SJCRH30 (cell line): ENCODE results near the gene LARP6. TPM values are rescaled to one million over a fixed set of nuclear protein-coding genes. Genes with fewer than 3 reads are reported as not detected.
A peak's percentile ranks its signal among the peaks of the same experiment; 100 is the strongest.
"Not testable (repeated sequence)": the region's sequence is repeated elsewhere in the genome, so short reads cannot be mapped to it uniquely, and the experiment has no call there.

Experiments used
- DNase-seq, 2 experiments: peaks; one replicate each; pipeline ENCODE4 v3.0.0-alpha.2; 2015 to 2020
- H3K27ac ChIP-seq: fragments of 250-450 bp; sonication (Bioruptor Pico); 2 replicates; pipeline ENCODE4 v1.5.1; 2020; ENCODE audit warnings: mild to moderate bottlenecking, moderate library complexity
- H3K27me3 ChIP-seq: fragments of 250-450 bp; sonication (Bioruptor Pico); 2 replicates; pipeline ENCODE4 v1.5.1; 2020; ENCODE audit warnings: mild to moderate bottlenecking, moderate library complexity
- H3K36me3 ChIP-seq: fragments of 250-450 bp; sonication (Bioruptor Pico); 2 replicates; pipeline ENCODE4 v1.5.1; 2020; ENCODE audit warnings: mild to moderate bottlenecking, moderate library complexity
- H3K4me1 ChIP-seq: fragments of 250-450 bp; sonication (Bioruptor Pico); 2 replicates; pipeline ENCODE4 v1.5.1; 2020; ENCODE audit warnings: mild to moderate bottlenecking, moderate library complexity
- H3K4me3 ChIP-seq: fragments of 250-450 bp; sonication (Bioruptor Pico); 2 replicates; pipeline ENCODE4 v1.5.1; 2020; ENCODE audit warnings: mild to moderate bottlenecking, moderate library complexity
- H3K9me3 ChIP-seq: fragments of 250-450 bp; sonication (Bioruptor Pico); replicated peaks from 2 replicates; pipeline ENCODE4 v1.5.1; 2020; ENCODE audit warnings: mild to moderate bottlenecking, moderate library complexity
- total RNA-seq: library from RNA; depleted of rRNA; stranded (reverse); fragments of >200 nt; shearing (Covaris generic); gene quantifications from 2 replicates; pipeline ENCODE4 v1.2.3, GENCODE V29; 2014

LARP6 gene
- total RNA-seq, 1 experiment from 2014 or later, result 54.8 TPM

DNA sequence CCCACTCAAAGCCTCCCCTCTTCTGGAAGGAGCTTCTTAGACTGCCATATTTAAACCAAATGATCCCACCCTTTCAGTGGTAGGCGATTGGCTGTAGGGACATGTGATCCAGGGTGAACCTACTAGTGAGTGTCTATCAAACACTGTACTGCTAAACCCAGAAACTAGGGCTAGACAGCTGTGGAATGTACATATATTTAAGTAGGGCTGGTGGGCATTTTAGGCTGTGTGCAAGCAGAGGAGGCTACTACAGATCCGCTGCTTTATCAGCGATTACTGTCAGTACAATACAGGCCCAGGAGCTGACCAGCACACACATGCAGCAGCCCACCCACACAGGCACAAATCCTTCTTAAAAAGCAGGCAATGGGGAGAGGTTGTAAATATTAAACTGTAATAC, 15.4 kb upstream of the LARP6 start:
- no peaks in the 10 kb centered on the region for H3K27me3 ChIP-seq
- H3K27ac ChIP-seq, result no peak overlapping the region; the same call in 1 of the 2 replicates
- peaks cover 25% of the 10 kb centered on the region for H3K4me1 ChIP-seq
- H3K9me3 ChIP-seq, result no peaks in the 10 kb centered on the region
- no peak overlapping the region for H3K4me3 ChIP-seq
- DNase-seq, result peak; percentile 73 to 81
- H3K36me3 ChIP-seq, result no peaks in the 10 kb centered on the region

DNA sequence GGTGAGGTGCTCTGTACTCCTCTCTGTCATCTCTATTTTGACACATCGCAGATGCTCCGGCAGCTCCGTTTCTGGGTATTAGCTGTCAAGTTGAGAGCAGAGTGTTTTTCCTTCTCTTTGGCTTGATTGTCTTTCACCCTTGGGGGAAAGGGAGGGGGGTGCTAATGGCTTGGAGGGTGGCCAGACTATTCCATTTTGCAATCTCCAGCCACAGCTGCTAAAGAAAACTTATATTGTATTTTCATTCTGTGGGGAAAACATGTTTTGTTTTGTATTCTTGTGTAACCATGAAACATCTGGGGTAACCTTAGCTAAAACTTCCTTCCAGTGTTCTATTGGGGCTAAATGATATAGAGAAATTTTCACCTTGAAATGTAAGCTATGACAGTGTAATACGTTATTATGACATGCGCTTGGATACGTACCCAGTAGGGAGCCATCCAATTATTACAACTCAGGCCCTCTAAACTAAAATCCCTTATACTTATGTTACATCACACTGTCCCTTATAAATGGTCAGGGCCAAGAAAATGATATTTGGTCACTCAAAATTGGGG, 14.0 kb upstream of the LARP6 start:
- H3K27me3 ChIP-seq, result no peaks in the 10 kb centered on the region
- no peaks in the 10 kb centered on the region; the same call in 1 of the 2 replicates for H3K9me3 ChIP-seq
- peak in 1 of 2 experiments; percentile 50 for DNase-seq
- peaks cover 36% of the 10 kb centered on the region for H3K4me1 ChIP-seq
- no peaks in the 10 kb centered on the region for H3K36me3 ChIP-seq
- H3K4me3 ChIP-seq, result no peak overlapping the region
- no peak overlapping the region for H3K27ac ChIP-seq

DNA sequence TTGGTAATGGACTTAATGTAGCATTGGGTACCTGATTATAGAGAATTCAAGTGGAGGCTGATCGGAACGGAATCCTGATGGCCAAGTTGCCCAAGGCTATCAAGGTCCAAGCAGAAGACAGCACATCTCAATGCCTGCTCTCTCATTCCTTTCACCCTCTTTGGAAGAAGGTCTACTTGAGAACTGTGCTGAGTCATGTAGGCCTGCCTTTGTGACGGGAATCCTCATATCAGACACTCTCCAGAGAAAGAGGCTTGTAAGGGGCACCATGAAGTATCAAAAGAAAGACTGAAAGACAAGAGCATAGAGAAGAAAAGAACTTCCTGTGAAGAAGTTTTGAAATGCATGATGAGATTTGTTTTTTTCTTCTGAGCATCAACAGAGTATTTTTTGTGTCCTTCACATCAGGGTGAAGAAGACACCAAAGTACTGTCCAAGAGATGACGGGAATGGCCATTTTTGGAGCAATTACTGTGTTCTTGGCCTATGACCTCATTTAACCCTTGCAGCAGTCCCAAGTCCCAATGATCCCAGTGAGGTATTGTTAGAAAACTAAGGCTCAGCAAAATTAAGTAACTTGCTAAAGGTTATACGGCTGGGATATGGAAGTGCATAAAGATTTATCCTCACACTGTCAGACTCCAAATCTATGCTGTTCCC, 13.2 kb upstream of the LARP6 start:
- Histone ChIP-seq H3K9me3 (no peaks in the 10 kb centered on the region; the same call in 1 of the 2 replicates), H3K36me3 (no peaks in the 10 kb centered on the region), H3K4me3 (no peak overlapping the region), H3K4me1 (peaks cover 40% of the 10 kb centered on the region), H3K27ac (no peak overlapping the region), H3K27me3 (no peaks in the 10 kb centered on the region)
- no peak for DNase-seq

DNA sequence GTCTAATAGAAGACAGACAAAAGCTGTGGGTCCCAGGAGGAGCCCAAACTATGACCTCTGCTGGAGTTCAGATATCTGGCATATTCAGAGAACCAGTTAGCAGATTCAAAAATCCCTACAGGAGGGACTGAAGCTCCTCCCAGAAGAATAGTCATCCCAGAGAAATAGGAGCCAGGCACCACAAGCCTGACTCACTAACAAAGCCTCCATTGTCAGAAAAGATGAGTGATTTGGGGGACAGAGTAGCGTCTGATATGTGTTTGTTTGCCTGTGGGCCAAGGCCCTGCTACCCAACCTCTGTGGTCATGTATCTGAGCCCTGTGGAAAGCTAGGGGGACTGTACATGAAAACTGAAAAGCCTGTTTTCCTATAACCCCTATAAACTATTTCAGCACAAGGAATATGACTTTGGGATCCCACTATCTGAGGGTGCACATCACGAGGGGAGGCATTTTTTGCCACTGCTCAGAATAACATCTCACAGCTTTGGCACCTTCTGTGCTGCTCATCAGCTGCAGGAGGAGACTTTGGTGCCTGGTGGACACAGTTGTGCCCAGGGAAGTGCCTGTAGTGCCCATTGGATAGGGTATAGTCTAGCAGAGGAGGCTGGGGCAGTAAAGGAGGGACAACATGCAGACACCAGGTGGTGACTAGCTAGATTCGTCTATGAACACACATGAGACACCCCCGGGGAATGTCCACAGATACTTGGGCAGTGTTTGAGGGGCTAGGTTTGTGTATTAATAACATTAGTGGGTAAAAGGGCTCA, 9.7 kb upstream of the LARP6 start:
- H3K36me3 ChIP-seq, result no peaks in the 10 kb centered on the region
- H3K4me1 ChIP-seq, result peaks cover 27% of the 10 kb centered on the region
- H3K9me3 ChIP-seq, result no peaks in the 10 kb centered on the region; the same call in 1 of the 2 replicates
- H3K27me3 ChIP-seq, result no peaks in the 10 kb centered on the region
- peak; percentile 74 to 92 for DNase-seq
- peak overlapping the region; percentile 62 for H3K27ac ChIP-seq
- no peak overlapping the region for H3K4me3 ChIP-seq

DNA sequence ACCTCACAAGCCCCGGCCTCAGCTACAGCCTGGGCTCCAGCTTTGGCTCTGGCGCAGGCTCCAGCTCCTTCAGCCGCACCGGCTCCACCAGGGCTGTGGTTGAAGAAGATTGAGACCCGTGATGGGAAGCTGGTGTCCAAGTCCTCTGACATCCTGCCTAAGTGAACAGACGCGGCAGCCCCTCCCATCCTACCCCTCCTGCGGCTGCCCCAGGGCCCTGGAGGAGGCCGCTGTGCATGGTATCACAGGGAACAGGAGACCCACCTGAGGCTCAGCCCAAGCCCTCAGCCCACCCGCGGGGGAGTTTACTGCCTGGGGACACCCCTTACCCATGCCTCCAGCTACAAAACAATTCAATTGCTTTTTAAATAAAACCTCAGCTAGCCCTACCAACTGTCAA, 6.0 kb upstream of the LARP6 start:
- no peak overlapping the region for H3K27ac ChIP-seq
- no peak for DNase-seq
- H3K9me3 ChIP-seq, result no peaks in the 10 kb centered on the region; the same call in 1 of the 2 replicates
- peaks cover 28% of the 10 kb centered on the region for H3K4me1 ChIP-seq
- H3K27me3 ChIP-seq, result no peaks in the 10 kb centered on the region
- no peak overlapping the region for H3K4me3 ChIP-seq
- no peaks in the 10 kb centered on the region for H3K36me3 ChIP-seq

DNA sequence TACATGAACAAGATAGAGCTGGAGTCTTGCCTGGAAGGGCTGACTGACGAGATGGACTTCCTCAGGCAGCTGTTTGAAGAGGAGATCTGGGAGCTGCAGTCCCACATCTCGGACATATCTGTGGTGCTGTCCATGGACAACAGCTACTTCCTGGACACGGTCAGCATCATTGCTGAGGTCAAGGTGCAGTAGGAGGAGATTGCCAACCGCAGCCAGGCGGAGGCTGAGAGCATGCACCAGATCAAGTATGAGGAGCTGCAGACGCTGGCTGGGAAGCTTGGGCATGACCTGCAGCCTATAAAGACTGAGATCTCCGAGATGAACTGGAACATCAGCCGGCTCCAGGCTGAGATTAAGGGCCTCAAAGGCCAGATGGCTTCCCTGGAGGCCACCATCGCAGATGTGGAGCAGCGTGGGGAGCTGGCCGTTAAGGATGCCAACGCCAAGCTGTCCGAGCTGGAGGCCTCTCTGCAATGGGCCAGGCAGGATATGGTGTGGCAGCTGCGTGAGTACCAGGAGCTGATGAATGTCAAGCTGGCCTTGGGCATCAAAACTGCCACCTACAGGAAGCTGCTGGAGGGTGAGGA, 5.5 kb upstream of the LARP6 start:
- Histone ChIP-seq H3K9me3 (no peaks in the 10 kb centered on the region; the same call in 1 of the 2 replicates), H3K4me3 (no peak overlapping the region), H3K36me3 (no peaks in the 10 kb centered on the region), H3K27ac (no peak overlapping the region), H3K27me3 (no peaks in the 10 kb centered on the region), H3K4me1 (peaks cover 28% of the 10 kb centered on the region)
- no peak for DNase-seq

DNA sequence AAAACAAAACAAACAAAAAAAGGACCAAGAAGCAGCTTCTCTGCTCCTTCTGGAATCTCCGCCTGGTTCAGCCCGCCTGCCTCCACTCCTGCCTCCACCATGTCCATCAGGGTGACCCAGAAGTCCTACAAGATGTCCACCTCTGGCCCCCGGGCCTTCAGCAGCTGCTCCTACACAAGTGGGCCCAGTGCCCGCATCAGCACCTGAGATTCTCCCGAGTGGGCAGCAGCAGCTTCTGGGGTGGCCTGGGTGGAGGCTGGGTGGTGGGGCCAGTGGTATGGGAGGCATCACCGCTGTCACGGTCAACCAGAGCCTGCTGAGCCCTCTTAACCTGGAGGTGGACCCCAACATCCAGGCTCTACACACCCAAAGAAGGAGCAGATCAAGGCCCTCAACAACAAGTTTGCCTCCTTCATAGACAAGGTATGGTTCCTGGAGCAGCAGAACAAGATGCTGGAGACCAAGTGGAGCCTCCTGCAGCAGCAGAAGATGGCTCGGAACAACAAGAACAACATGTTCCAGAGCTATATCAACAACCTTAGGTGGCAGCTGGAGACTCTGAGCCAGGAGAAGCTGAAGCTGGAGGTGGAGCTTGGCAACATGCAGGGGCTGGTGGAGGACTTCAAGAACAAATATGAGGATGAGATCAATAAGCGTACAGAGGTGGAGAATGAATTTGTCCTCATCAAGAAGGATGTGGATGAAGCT, 4.8 kb upstream of the LARP6 start:
- not testable (repeated sequence) for H3K9me3 ChIP-seq, DNase-seq, H3K27me3 ChIP-seq, H3K4me3 ChIP-seq, H3K27ac ChIP-seq, H3K36me3 ChIP-seq
- peaks cover 23% of the 10 kb centered on the region for H3K4me1 ChIP-seq

DNA sequence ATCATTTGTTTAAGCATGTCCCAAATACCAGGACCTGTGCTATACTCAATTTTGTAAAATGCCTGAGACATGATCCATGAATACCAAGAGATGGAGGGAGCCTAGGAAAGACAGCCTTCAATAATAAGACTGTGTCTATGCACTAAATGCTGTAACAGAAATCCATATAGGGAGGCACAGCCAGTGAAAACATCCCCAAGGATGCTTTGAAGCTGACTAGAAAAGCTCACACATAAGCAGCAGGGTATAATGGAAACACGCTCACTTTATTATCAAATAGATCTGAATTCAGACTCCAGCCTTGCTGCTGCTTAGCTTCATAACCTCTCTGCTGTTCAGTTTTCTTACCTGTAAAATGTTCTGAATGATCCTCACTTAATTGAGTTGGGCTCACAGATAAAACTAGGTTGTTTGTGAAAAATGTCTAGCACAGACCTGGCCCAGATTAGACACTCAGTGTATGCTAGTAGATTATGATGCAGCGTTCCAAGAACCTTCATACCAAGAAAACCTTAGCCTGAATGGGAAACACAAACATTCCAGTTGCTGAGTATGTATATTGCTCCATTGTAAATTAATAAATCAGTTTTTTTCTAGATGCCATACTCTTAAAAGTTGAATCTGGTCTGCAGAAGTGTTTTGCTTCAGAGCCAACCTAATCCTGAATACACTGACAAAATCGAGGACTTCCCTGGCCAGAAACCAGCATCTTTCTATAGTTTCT, 3.8 kb upstream of the LARP6 start:
- H3K36me3 ChIP-seq, result no peaks in the 10 kb centered on the region

DNA sequence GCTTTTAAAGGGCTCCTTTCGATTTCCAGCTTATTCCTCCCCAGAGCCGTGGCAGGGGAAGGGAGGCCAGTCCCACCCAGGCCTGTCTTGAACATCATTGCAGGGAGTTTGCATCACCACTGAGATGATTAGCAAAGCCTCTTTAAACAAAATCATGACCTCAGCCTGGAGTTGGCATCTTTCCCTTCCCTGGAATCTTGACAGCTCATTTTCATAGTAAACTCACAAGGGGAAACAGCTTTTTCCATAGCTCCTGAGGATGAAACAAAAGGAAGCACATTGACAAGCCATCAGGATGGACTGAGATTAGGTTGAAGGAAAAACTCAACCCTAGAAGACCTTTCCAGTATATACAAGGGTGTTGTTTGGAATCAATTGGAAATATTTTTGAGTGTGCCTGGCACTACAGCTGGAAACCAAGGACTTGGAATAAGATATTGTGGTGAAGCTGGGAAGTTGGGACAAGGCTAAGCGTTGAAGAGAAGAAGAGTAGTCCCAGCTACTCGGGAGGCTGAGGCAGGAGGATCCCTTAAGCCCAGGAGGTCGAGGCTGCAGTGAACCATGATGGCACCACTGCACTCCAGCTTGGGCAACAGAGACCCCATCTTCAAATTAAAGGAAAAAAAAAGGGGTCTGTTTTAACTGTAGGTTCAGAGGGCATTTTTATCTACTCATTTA, 3.1 kb upstream of the LARP6 start:
- DNase-seq, result peak; percentile 54 to 62
- H3K9me3 ChIP-seq, result no peaks in the 10 kb centered on the region
- no peaks in the 10 kb centered on the region for H3K27me3 ChIP-seq
- H3K4me1 ChIP-seq, result peaks cover 13% of the 10 kb centered on the region
- H3K4me3 ChIP-seq, result no peak overlapping the region
- no peaks in the 10 kb centered on the region for H3K36me3 ChIP-seq
- H3K27ac ChIP-seq, result 0 out of 2 replicates have a peak overlapping the region, but pooled peaks have one; percentile 9

More for the DNA sequence above, 3.8 kb upstream of the LARP6 start:
- Histone ChIP-seq H3K4me3 (no peak overlapping the region), H3K9me3 (no peaks in the 10 kb centered on the region), H3K4me1 (peaks cover 14% of the 10 kb centered on the region), H3K27me3 (no peaks in the 10 kb centered on the region), H3K27ac (no peak overlapping the region)
- no peak for DNase-seq

DNA sequence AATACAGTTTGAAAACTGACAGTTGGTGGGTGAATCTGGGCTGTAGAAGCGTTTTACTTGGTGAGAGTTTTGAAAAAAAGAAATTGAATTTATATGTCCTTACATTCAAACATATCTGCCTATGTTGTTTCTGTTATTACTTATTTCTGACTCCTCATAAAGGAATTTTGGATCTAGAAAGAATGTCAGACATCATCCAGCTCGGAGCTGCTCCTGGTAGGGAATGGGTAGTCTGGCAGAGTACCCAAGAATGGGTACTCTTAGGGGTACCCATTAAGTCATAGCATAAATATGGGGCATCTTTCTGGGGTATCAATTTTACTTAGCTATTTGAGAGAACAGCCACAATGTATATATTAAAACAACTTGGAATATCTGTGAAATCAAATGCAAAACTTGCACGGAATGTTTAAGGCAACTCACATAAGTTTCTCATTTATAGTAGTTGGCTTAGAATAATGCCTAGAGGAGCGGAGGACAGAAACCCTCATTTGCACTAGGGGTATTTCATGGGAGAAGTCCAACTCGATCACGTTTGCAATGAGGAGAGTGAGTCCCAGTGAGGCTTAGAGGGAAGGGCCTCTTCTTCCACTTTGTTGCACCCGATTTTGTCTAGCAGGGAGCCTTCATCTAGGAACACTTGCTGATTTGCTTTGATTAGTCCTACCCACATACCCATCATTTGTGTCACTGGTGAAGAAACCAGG, 2.4 kb upstream of the LARP6 start:
- Histone ChIP-seq H3K4me3 (no peak overlapping the region), H3K27me3 (no peaks in the 10 kb centered on the region), H3K27ac (0 out of 2 replicates have a peak overlapping the region, but pooled peaks have one; percentile 9), H3K4me1 (peaks cover 13% of the 10 kb centered on the region), H3K36me3 (peaks cover 4% of the 10 kb centered on the region; the same call in 1 of the 2 replicates), H3K9me3 (no peaks in the 10 kb centered on the region)
- DNase-seq, result no peak

DNA sequence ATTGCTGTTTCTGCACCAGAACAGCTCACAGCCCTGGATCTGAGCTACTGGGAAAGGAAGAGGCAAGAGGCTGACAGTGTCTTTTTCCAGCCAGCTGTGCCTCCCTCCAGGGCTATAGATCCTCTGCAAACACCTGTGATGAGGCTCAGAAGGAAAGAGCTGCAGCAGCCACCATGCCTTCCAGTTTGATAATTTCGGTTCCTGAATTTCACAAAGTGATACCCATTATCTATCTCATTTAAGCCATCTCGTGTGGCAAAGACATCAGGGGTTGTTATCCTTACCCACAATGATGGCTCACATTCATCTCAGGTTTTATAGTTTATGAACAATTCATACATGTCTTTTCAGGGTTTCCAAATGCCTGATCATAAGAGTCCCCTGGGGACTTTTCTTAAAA, 1.8 kb upstream of the LARP6 start:
- peak in 1 of 2 experiments; percentile 37 for DNase-seq
- Histone ChIP-seq H3K27me3 (no peaks in the 10 kb centered on the region), H3K36me3 (peaks cover 8% of the 10 kb centered on the region; the same call in 1 of the 2 replicates), H3K9me3 (no peaks in the 10 kb centered on the region), H3K27ac (no peak overlapping the region), H3K4me1 (peaks cover 13% of the 10 kb centered on the region), H3K4me3 (no peak overlapping the region)

DNA sequence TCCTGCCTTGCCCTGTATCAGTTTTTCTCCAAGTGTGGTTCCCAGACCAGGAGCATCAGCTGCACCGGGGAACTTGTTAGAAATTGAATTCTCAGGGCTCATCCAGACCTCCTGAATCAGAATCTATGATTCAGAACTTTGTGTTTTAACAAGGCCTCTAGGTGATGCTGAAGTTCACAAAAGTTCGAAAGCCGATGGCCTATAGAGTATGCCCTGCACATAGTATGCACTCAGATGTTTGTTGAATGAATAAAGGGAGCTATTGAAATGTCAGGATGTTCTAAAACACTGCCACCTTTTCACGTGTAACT, 664 bp upstream of the LARP6 start:
- Histone ChIP-seq H3K27ac (peak overlapping the region; percentile 51; the same call in 1 of the 2 replicates), H3K4me3 (peak overlapping the region; percentile 96), H3K27me3 (no peaks in the 10 kb centered on the region), H3K36me3 (peaks cover 8% of the 10 kb centered on the region; the same call in 1 of the 2 replicates), H3K4me1 (peaks cover 13% of the 10 kb centered on the region), H3K9me3 (no peaks in the 10 kb centered on the region)
- DNase-seq, result no peak
